Body of pancreas (tissue), 4 donors: ENCODE measurements around the gene PLEKHG2. TPM values are rescaled to one million over a fixed set of nuclear protein-coding genes. Genes with fewer than 3 reads are reported as not detected.

Experiments used
- ATAC-seq: fragments of 150-250 bp; one replicate; pipeline ENCODE4 v1.9.1; 2016
- DNase-seq, 4 donors: peaks; one replicate each; pipeline ENCODE4 v3.0.0-alpha.2; 2019
- H3K27ac ChIP-seq, 4 donors: fragments of 200-600 bp; sonication (generic); 1 replicate in 3 of 4; 2 replicates in 1 of 4; pipeline versions ENCODE4 v1.5.1 to v1.6.1; 2016 to 2019; ENCODE audit warnings: mild to moderate bottlenecking in 1 of 4, mixed read lengths in 1 of 4, moderate library complexity in 1 of 4
- H3K27me3 ChIP-seq, 2 donors: fragments of 200-600 bp; sonication (generic); one replicate each; pipeline ENCODE4 v1.6.0; 2016; ENCODE audit warnings: mild to moderate bottlenecking in 1 of 2
- H3K36me3 ChIP-seq, 2 donors: fragments of 200-600 bp; sonication (generic); replicated peaks in 1 of 2; 2 replicates each; pipeline ENCODE4 v1.5.1; 2016; ENCODE audit warnings: low read depth in 2 of 2; ENCODE audit not compliant: insufficient read depth in 1 of 2
- H3K4me1 ChIP-seq: fragments of 200-600 bp; sonication (generic); one replicate; pipeline ENCODE4 v1.6.0; 2016
- H3K4me3 ChIP-seq, 2 donors: fragments of 200-600 bp; sonication (generic); 1 replicate in 1 of 2; 2 replicates in 1 of 2; pipeline ENCODE4 v1.5.1; 2016 to 2019
- H3K9me3 ChIP-seq, 3 donors: fragments of 200-600 bp; sonication (generic); 1 replicate in 2 of 3; 2 replicates in 1 of 3; pipeline ENCODE4 v1.5.1; 2016
- CTCF ChIP-seq, 7 experiments: fragments of 450-650 bp in 4 of 7; fragments of 200-600 bp in 3 of 7; sonication (generic) in 3 of 7; IDR thresholded peaks; one replicate each; pipeline ENCODE4 v1.5.1; 2016 to 2019; ENCODE audit warnings: antibody characterized with exemption in 7 of 7
- POLR2A ChIP-seq, 3 donors: fragments of 450-650 bp; IDR thresholded peaks; one replicate each; pipeline ENCODE4 v1.6.1; 2016; ENCODE audit warnings: antibody characterized with exemption in 3 of 3, mild to moderate bottlenecking in 2 of 3
- WGBS, 2 donors: methylation state at CpG; one replicate each; pipeline ENCODE4 v1.1.5; 2017; 5-methylcytosine and 5-hydroxymethylcytosine counted together
- intact Hi-C: fragments of 100-400 bp; cut with DNase I; formaldehyde crosslinking; loops from one replicate; pipeline ENCODE4 v1.15.1; 2023
- total RNA-seq, 2 donors: library from RNA; depleted of rRNA; stranded (reverse); fragments of >200 nt; gene quantifications; one replicate each; pipeline ENCODE4 v1.1.0, GENCODE V29; 2016

PLEKHG2 gene
- total RNA-seq = 10 to 100 TPM in 1 of 2 donors, 1 to 10 TPM in 1; 6.7 to 13.2 TPM

- WGBS, 2 donors = 0% methylated on average over 23 to 47 of the region's 60 CpGs
- Histone ChIP-seq H3K27ac (peak within 1 kb of the TSS; percentile 88 to 98 (median 96)), H3K36me3 (no peaks in the 10 kb centered on the region), H3K4me3 (peak within 1 kb of the TSS; percentile 30 to 33), H3K27me3 (no peaks in the 10 kb centered on the region), H3K9me3 (no peaks in the 10 kb centered on the region), H3K4me1 (peaks cover 53% of the 10 kb centered on the region)
- ATAC-seq (peak; percentile 75), DNase-seq (peak; percentile 95 to 99 (median 97))
- TF ChIP-seq CTCF (IDR thresholded peaks at IDR 0.05) (peak in 6 of 7 experiments; percentile 73 to 88 (median 78)), POLR2A (IDR thresholded peaks at IDR 0.05) (peak; percentile 60 to 94 (median 90))
- intact Hi-C loops = loop anchor here (10.0 kb wide), 1 partner anchor 67 kb away; the partner anchor contains the start of gene SAMD4B
Measured at GRCh38 chr19:39412100-39412866, at the start of gene PLEKHG2. Gene PLEKHG2 (plus strand): TSS chr19:39412669. CDS start chr19:39414087, 1,418 bp downstream.

- ATAC-seq (peak; percentile 41), DNase-seq (no peak)
- Histone ChIP-seq H3K27me3 (no peaks in the 10 kb centered on the region), H3K27ac (no peak overlapping the region), H3K4me3 (no peak overlapping the region), H3K9me3 (no peaks in the 10 kb centered on the region), H3K4me1 (no peaks in the 10 kb centered on the region), H3K36me3 (peaks cover 4 to 18% of the 10 kb centered on the region in 2 donors)
- intact Hi-C loops = no loop called here
- TF ChIP-seq CTCF (IDR thresholded peaks at IDR 0.05) (no peak), POLR2A (IDR thresholded peaks at IDR 0.05) (no peak)
- 67 to 71% methylated on average over 5 to 6 of the region's 6 CpGs for WGBS, 2 donors
Measured at GRCh38 chr19:39362682-39363657, 49.5 kb upstream of the PLEKHG2 start.

GRCh38 chr19:39363901-39364457 lies 48.5 kb upstream of the PLEKHG2 start:
- intact Hi-C loops = no loop called here
- 80% methylated on average over 5 of the region's 5 CpGs for WGBS, 2 donors
- no peaks in the 10 kb centered on the region for H3K4me1 ChIP-seq
- no peak overlapping the region for H3K4me3 ChIP-seq
- no peaks in the 10 kb centered on the region for H3K9me3 ChIP-seq
- peak; percentile 31 for ATAC-seq
- peak in 1 of 4 donors; percentile 15 for DNase-seq
- peaks cover 4 to 12% of the 10 kb centered on the region in 2 donors for H3K36me3 ChIP-seq
- no peak overlapping the region for H3K27ac ChIP-seq
- H3K27me3 ChIP-seq = no peaks in the 10 kb centered on the region
- TF ChIP-seq CTCF (IDR thresholded peaks at IDR 0.05) = no peak
- no peak for TF ChIP-seq POLR2A (IDR thresholded peaks at IDR 0.05)

GRCh38 chr19:39365531-39365930 lies 46.9 kb upstream of the PLEKHG2 start:
- ATAC-seq (no peak), DNase-seq (no peak)
- Histone ChIP-seq H3K4me1 (no peaks in the 10 kb centered on the region), H3K27me3 (no peaks in the 10 kb centered on the region), H3K4me3 (no peak overlapping the region), H3K27ac (no peak overlapping the region), H3K36me3 (peaks cover 0 to 13% of the 10 kb centered on the region in 2 donors), H3K9me3 (no peaks in the 10 kb centered on the region)
- intact Hi-C loops = no loop called here
- 100% methylated on average over 1 of the region's 1 CpG for WGBS, 2 donors
- no peak for TF ChIP-seq POLR2A (IDR thresholded peaks at IDR 0.05)
- TF ChIP-seq CTCF (IDR thresholded peaks at IDR 0.05) = no peak
